Panc1 (cell line): Measurements from ENCODE around the gene DOCK1. TPM values are rescaled to one million over a fixed set of nuclear protein-coding genes. Genes with fewer than 3 reads are reported as not detected.

ENCODE experiments used
- ATAC-seq: fragments of 200-7000 bp; cut with Tn5 transposase; 2 replicates; pipeline ENCODE4 v1.9.1; 2020; ENCODE audit warnings: mild to moderate bottlenecking, moderate library complexity
- BruUV-seq: library from RNA; stranded (reverse); fragments of 400-500 nt; replicated peaks from 2 replicates; lab custom pipeline; 2021; lab: Mats Ljungman, UMichigan
- CTCF ChIA-PET: fragments of 300-600 bp; sonication (Branson Sonifier 250); formaldehyde crosslinking; loops from one replicate; lab custom pipeline; 2022; ENCODE audit warnings: antibody characterized with exemption; lab: Charles Lee
- POLR2A ChIA-PET: fragments of 300-600 bp; sonication (Branson Sonifier 250); formaldehyde crosslinking; loops from one replicate; lab custom pipeline; 2022; ENCODE audit warnings: antibody characterized with exemption; lab: Charles Lee
- DNase-seq: peaks from one replicate; pipeline ENCODE4 v3.0.0-alpha.2; 2010; ENCODE audit warnings: low read depth, low spot score
- H3K27ac ChIP-seq: 2 replicates; pipeline ENCODE4 v1.5.1; 2011; ENCODE audit warnings: mild to moderate bottlenecking, low read length, inconsistent platforms
- H3K27me3 ChIP-seq: fragments of 200-500 bp; sonication (Bioruptor generic); 2 replicates; pipeline ENCODE4 v1.6.0; 2014; ENCODE audit warnings: low read length, inconsistent platforms; ENCODE audit not compliant: control insufficient read depth, insufficient read depth
- H3K36me3 ChIP-seq: fragments of 200-500 bp; sonication (Bioruptor generic); 2 replicates; pipeline ENCODE4 v1.5.1; 2014; ENCODE audit warnings: inconsistent platforms, mild to moderate bottlenecking, low read length, moderate library complexity; ENCODE audit not compliant: control insufficient read depth, insufficient read depth
- H3K4me1 ChIP-seq: 2 replicates; pipeline ENCODE4 v1.5.1; 2011; ENCODE audit warnings: inconsistent platforms, mild to moderate bottlenecking, low read length, moderate library complexity; ENCODE audit not compliant: control insufficient read depth, insufficient read depth
- H3K4me3 ChIP-seq, 2 experiments: 2 replicates each; pipeline ENCODE4 v1.5.1; 2011 to 2012; ENCODE audit warnings: low read depth in 2 of 2, low read length in 2 of 2, mild to moderate bottlenecking in 2 of 2, inconsistent platforms in 1 of 2, moderate library complexity in 1 of 2
- H3K9me3 ChIP-seq: fragments of 200-500 bp; sonication (Bioruptor generic); 2 replicates; pipeline ENCODE4 v1.5.1; 2014; ENCODE audit warnings: low read depth, mild to moderate bottlenecking, inconsistent platforms, low read length, moderate library complexity; ENCODE audit not compliant: control insufficient read depth, insufficient read depth
- POLR2AphosphoS5 ChIP-seq: IDR thresholded peaks from 2 replicates; pipeline ENCODE4 v1.6.1; 2012; ENCODE audit warnings: mild to moderate bottlenecking, low read depth, low read length, moderate library complexity
- REST ChIP-seq, 2 experiments: IDR thresholded peaks; 2 replicates each; pipeline ENCODE4 v1.6.1; 2011 to 2012; ENCODE audit warnings: low read depth in 2 of 2, control low read depth in 1 of 2, low read length in 1 of 2, mild to moderate bottlenecking in 1 of 2, moderate library complexity in 1 of 2; ENCODE audit not compliant: insufficient read depth in 1 of 2
- SIN3A ChIP-seq: IDR thresholded peaks from 2 replicates; pipeline ENCODE4 v1.6.1; 2012; ENCODE audit warnings: low read depth, mild to moderate bottlenecking, low read length, moderate library complexity, borderline replicate concordance; ENCODE audit not compliant: insufficient read depth
- TCF7L2 ChIP-seq: IDR thresholded peaks from 2 replicates; pipeline ENCODE4 v1.6.1; 2011; ENCODE audit warnings: mild to moderate bottlenecking, low read depth, low read length, inconsistent platforms
- in situ Hi-C: cut with HindIII; loops from 2 replicates; pipeline ENCODE4 v1.10.0; 2016; ENCODE audit warnings: low sequenced_read_pairs, low pct_unique_long_range_greater_than_20kb
- intact Hi-C: fragments of 100-400 bp; cut with micrococcal nuclease; formaldehyde crosslinking; loops from one replicate; pipeline ENCODE4 v1.10.0; 2022; ENCODE audit not compliant: unreplicated experiment
- total RNA-seq: library from RNA; stranded (reverse); gene quantifications from one replicate; pipeline ENCODE4 v1.2.1, GENCODE V29; 2021; ENCODE audit not compliant: unreplicated experiment
- TF ChIP-seq, protein P1 (sequence below): fragments of 450-650 bp; IDR thresholded peaks from 2 replicates; pipeline ENCODE4 v1.5.1; 2017; ENCODE audit warnings: mild to moderate bottlenecking

Gene DOCK1
- total RNA-seq, 1 experiment from 2014 or later = 67.6 TPM

DNA sequence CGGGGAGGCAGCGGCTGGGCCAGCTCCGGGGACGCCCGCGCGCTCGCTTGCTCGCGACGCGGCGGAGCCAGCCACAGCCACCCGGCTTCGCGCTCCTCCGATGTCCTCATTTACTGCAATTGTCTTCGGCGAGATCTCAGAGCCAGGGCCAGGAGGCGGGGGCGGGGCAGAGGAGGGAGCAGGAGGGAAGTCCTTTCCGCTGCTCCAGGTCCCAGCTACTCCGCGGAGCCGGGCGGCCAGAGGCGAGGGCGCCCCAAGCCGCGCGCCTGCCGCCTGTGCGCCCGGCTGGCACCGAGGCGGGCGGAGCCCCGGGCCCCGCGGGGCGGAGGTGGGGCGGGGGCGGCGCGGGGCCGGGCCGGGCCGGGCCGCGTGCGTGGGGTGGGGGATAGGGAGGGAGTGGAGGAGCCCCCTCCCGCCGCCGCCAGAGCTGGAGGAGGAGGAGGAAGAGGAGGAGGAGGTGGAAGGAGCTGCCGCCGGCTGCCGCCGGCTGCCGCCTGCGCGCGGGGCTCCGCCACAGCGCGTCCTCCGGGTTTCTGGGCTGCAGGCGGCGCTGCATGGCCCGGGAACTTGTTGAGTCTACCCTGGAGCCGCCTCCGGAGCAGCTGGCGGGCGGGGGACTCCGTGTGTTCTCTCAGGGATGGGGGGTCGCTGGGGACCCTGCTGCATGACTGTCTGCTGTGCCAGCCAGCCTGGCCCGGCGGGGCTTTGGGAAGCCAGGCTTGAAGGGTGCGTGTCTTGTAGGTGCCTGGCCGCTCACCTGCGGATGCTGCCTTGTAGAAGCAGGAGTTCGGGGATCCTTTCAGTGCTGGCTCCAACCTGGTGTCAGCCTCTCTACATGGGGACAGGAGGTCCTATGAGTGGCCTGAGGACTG, 291.3 kb downstream of the DOCK1 start, which contains the start of gene INSYN2A:
TSS of gene INSYN2A (minus strand) at position 310 of the 872 bp plus-strand sequence. CDS start 20,196 bp downstream, outside the sequence.
- H3K27ac ChIP-seq = no peak within 1 kb of the TSS
- intact Hi-C loops = no loop called here
- POLR2A ChIA-PET = interaction anchor here (0.5 kb wide), 1 partner anchor 706 kb away, joined by 3 read pairs; no protein-coding TSS in a partner anchor

GRCh38 chr10:127197154-127197432, 291.9 kb downstream of the DOCK1 start:
- intact Hi-C loops = no loop called here
- no peak for DNase-seq
- Histone ChIP-seq H3K4me1 (peaks cover 10% of the 10 kb centered on the region; the same call in 1 of the 2 replicates), H3K27me3 (peaks cover 13% of the 10 kb centered on the region), H3K9me3 (no peaks in the 10 kb centered on the region), H3K36me3 (no peaks in the 10 kb centered on the region), H3K4me3 (no peak overlapping the region), H3K27ac (no peak overlapping the region)
- CTCF ChIA-PET = no interaction called here
- ATAC-seq = no peak
- no TSS peak for BruUV-seq
- in situ Hi-C loops = no loop called here
- TF ChIP-seq SIN3A (no peak), POLR2AphosphoS5 (no peak), REST (IDR thresholded peaks at IDR 0.05; ENCODE audit: insufficient read depth in 1 of 2, low read depth in 2 of 2, low read length in 1 of 2) (no peak), TCF7L2 (no peak)
- TF ChIP-seq, protein P1, sequence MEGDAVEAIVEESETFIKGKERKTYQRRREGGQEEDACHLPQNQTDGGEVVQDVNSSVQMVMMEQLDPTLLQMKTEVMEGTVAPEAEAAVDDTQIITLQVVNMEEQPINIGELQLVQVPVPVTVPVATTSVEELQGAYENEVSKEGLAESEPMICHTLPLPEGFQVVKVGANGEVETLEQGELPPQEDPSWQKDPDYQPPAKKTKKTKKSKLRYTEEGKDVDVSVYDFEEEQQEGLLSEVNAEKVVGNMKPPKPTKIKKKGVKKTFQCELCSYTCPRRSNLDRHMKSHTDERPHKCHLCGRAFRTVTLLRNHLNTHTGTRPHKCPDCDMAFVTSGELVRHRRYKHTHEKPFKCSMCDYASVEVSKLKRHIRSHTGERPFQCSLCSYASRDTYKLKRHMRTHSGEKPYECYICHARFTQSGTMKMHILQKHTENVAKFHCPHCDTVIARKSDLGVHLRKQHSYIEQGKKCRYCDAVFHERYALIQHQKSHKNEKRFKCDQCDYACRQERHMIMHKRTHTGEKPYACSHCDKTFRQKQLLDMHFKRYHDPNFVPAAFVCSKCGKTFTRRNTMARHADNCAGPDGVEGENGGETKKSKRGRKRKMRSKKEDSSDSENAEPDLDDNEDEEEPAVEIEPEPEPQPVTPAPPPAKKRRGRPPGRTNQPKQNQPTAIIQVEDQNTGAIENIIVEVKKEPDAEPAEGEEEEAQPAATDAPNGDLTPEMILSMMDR = no peak
- POLR2A ChIA-PET = no interaction called here

More for the DNA sequence above, 291.3 kb downstream of the DOCK1 start, which contains the start of gene INSYN2A:
- Histone ChIP-seq H3K4me1 (peaks cover 10% of the 10 kb centered on the region; the same call in 1 of the 2 replicates), H3K9me3 (no peaks in the 10 kb centered on the region), H3K4me3 (peak within 1 kb of the TSS; percentile 43 to 46), H3K36me3 (no peaks in the 10 kb centered on the region), H3K27me3 (peaks cover 13% of the 10 kb centered on the region)
- ATAC-seq (peak; percentile 50), DNase-seq (no peak)
- no TSS peak for BruUV-seq
- in situ Hi-C loops = no loop called here
- CTCF ChIA-PET = no interaction called here
- no peak for TF ChIP-seq POLR2AphosphoS5
- TF ChIP-seq REST (IDR thresholded peaks at IDR 0.05; ENCODE audit: insufficient read depth in 1 of 2, low read depth in 2 of 2, low read length in 1 of 2) = no peak
